ENCODE measurements around the gene CFHR4.
"Not testable (repeated sequence)": the region's sequence is repeated elsewhere in the genome, so short reads cannot be mapped to it uniquely, and the experiment has no call there.

CFHR4 gene
- total RNA-seq, result 0 to 0.09 reads per million in 2 donors

GRCh38 chr1:196887515-196888239 lies at the start of gene CFHR4:
TSS of gene CFHR4 (plus strand) at chr1:196888052. CDS start at chr1:196888151, 99 bp downstream.
- DNase-seq, result no peak

GRCh38 chr1:196849613-196850492 lies 38.0 kb upstream of the CFHR4 start:
- DNase-seq, result not testable (repeated sequence)

GRCh38 chr1:196856053-196856452 lies 31.8 kb upstream of the CFHR4 start:
- DNase-seq, result no peak

- DNase-seq, result no peak
Measured at GRCh38 chr1:196857188-196857587, 30.7 kb upstream of the CFHR4 start.

- no peak for DNase-seq
Measured at GRCh38 chr1:196858811-196859210, 29.0 kb upstream of the CFHR4 start.

GRCh38 chr1:196860323-196860884 lies 27.4 kb upstream of the CFHR4 start:
- no peak for DNase-seq

- no peak for DNase-seq
Measured at GRCh38 chr1:196861429-196861828, 26.4 kb upstream of the CFHR4 start.

- no peak for DNase-seq
Measured at GRCh38 chr1:196866974-196867373, 20.9 kb upstream of the CFHR4 start.

- DNase-seq, result no peak
Measured at GRCh38 chr1:196873385-196873784, 14.5 kb upstream of the CFHR4 start.

GRCh38 chr1:196875935-196876334 lies 11.9 kb upstream of the CFHR4 start:
- DNase-seq, result no peak

GRCh38 chr1:196877964-196878363 lies 9.9 kb upstream of the CFHR4 start:
- DNase-seq, result no peak

- not testable (repeated sequence) for DNase-seq
Measured at GRCh38 chr1:196886560-196886959, 1.3 kb upstream of the CFHR4 start.

GRCh38 chr1:196890668-196891067 lies 2.8 kb downstream of the CFHR4 start:
- DNase-seq, result no peak

- no peak for DNase-seq
Measured at GRCh38 chr1:196891251-196891650, 3.4 kb downstream of the CFHR4 start.

GRCh38 chr1:196896355-196896754 lies 8.5 kb downstream of the CFHR4 start:
- DNase-seq, result no peak

GRCh38 chr1:196897158-196897828 lies 9.4 kb downstream of the CFHR4 start:
- DNase-seq, result no peak

- no peak for DNase-seq
Measured at GRCh38 chr1:196902344-196902743, 14.5 kb downstream of the CFHR4 start.

GRCh38 chr1:196910215-196910614 lies 22.4 kb downstream of the CFHR4 start:
- no peak for DNase-seq

- DNase-seq, result not testable (repeated sequence)
Measured at GRCh38 chr1:196912283-196912682, 24.4 kb downstream of the CFHR4 start.

GRCh38 chr1:196926839-196927238 lies 39.0 kb downstream of the CFHR4 start:
- DNase-seq, result not testable (repeated sequence)

- DNase-seq, result not testable (repeated sequence)
Measured at GRCh38 chr1:196932853-196933252, 45.0 kb downstream of the CFHR4 start.

- DNase-seq, result no peak
Measured at GRCh38 chr1:196933531-196934189, 45.8 kb downstream of the CFHR4 start.
